Renal cortical epithelial cell (primary cell): Measurements from ENCODE around the gene PIK3AP1. TPM values are rescaled to one million over a fixed set of nuclear protein-coding genes. Genes with fewer than 3 reads are reported as not detected.
"Not testable (repeated sequence)": the region's sequence is repeated elsewhere in the genome, so short reads cannot be mapped to it uniquely, and the experiment has no call there.

Source experiments
- DNase-seq: peaks from one replicate; pipeline ENCODE4 v3.0.0-alpha.2; 2011; ENCODE audit warnings: low read depth
- total RNA-seq: library from RNA; depleted of rRNA; stranded (reverse); fragments of >200 nt; gene quantifications from 2 replicates; pipeline ENCODE4 v1.2.3, GENCODE V29; 2014

Gene PIK3AP1
- total RNA-seq, 1 donor from 2014 or later = 5.4 TPM

DNA sequence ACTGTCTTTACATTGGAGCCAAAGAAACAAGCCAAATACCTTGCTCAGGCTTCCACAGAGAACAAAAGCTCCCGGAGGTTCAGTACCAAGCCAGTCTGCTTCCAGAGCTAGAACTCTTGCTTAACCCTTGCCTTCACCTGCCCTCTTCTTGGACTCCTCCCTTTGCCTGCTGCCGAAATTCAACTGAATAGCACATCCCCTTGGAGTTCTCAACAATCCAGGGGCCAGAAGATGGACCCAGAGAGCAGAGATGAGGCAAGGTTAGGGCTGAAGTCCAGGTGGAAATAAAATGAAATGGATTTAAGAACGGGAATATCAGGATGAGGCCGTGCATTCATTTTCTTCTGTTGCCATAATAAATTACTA is 876 bp upstream of the PIK3AP1 start:
- no peak for DNase-seq

DNA sequence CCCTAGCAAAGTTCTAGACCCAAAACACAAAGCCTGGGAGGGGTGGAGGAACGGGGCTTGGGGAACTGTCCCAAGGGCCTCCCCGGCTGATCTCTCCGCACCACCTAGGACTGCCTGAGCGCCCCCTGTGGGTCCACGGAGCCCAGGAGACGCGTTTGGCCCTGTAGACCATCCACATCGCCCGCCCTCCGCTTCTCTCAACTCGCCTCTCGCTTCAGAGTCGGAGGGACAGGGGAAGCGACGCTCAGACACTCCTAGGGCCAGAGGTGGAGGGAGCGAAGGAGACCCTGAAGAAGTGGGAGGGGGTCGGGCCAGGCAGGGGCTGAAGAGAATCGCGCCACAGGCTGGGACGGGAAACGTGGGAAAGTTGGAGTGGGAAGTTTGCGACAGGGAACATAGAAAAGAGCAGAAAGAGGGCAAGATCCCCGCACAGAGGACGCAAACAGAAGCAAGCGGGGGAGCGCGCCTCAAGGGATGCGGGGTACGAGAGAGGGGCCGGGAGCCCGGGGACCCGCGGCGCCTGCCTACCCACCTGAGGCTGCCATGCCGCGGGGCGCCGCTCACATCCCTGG is 378 bp downstream of the PIK3AP1 start:
- no peak for DNase-seq

DNA sequence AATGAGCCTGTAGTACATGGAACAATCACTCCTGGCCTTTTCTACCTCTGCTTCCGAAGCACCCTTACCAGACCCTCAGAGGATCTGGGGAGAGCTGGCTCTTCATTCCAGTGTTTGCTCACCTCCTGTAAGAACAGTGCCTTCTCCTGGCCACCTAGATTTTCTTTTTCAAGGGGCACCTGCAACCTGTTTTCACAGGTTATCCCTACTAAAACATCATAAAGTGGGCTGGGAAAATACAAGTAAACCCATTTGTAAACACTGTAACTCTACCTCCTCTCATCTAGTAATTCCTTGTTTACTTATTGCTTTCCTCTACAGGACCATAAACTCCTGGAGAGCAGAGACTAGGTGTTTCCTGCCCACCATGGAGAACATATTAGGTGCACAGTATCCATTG is 1.1 kb downstream of the PIK3AP1 start:
- no peak for DNase-seq

DNA sequence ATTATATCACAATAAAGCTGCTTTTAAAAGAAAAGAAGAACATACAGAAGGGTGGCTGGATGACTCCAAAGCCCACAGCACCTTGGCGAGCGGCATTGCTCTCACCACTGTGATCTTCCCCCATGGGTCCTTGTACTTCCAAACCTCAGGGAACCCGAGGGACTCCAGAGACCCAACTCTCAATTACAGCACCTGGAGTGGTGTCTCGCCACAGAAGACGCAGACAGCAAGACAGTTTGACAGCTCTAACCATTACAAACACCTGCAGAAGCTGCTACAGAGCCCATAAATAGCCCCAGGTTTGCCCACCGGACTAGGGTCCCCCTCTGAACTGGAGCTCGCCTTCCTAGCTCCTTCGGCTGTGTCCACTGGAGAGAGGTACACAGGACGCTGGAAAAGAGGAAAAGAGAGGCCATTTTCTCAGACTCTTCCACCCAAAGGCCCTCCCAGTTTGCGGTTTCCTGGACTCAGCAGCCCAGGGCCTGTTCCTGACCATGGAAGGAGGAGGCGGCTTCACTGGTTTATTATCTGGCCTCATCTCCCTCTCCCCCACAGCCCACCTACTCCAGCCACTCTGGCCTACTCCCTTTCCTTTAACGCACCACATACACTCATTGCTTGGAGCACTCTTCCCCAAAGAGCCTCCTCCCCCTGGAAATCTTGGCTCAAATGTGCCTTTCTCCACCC is 1.9 kb downstream of the PIK3AP1 start:
- no peak for DNase-seq

DNA sequence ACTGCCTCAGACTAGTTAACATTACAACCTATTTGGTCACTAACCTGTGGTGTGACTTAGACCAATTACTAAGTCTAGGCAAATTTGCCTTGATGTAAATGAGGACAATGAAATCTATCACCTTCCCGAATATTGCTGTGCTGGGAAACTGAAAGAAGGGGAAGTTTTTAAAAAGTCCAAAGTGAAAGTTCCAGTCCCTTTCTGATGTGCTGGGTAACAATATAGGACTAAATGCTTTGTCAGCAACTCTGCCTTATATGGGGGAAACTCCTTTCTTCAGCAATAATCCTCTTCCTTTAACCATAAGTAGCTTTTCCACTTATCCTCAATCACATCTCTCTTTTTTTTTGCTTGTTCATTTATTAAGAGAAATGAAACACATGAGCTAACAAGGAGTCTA is 3.9 kb downstream of the PIK3AP1 start:
- DNase-seq = no peak

DNA sequence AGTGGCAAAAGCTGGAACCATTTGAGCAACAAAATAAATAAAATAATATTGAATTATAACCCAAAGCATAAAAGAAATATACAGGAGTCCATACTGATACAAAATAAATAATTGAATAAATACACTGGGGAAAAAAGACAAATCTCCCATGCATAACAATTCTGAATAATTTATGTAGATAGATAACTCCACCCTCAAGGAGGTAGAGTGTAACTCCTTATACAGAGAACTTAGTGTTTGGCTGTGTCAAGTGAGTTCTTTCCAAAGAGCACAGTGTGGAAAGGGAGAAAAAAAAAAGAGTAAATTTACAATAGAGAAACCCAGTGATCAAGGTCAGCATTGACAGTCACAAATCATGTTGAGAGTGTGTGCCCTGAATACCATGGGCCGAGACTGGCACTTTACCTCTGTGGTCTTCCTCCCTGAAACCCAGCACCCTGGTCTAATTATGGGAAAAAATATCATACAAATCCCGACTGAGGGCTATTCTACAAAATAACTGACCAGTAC is 5.5 kb downstream of the PIK3AP1 start:
- no peak for DNase-seq

DNA sequence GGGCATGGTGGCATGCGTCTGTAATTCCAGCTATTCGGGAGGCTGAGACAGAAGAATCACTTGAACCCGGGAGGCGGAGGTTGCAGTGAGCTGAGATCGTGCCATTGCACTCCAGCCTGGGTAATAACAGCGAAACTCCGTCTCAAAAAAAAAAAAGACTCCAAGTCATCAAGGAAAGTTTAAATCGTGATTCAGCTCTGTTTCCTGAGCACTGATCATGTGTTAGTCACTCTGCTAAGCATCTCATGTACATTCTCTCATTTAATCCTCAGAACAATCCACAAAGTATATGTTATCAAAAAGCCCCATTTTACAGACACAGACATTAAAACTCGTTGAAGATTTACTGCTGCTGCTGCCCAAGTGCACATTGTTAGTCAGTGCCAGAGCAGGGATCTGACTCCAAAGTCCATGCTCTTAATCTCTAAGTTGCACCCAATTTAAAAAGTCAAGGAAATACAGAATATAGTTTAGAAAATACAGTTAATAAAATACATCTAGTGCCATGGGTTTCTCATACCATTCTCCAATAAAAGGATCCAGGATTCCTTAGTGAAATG is 6.2 kb downstream of the PIK3AP1 start:
- peak; percentile 62 for DNase-seq

DNA sequence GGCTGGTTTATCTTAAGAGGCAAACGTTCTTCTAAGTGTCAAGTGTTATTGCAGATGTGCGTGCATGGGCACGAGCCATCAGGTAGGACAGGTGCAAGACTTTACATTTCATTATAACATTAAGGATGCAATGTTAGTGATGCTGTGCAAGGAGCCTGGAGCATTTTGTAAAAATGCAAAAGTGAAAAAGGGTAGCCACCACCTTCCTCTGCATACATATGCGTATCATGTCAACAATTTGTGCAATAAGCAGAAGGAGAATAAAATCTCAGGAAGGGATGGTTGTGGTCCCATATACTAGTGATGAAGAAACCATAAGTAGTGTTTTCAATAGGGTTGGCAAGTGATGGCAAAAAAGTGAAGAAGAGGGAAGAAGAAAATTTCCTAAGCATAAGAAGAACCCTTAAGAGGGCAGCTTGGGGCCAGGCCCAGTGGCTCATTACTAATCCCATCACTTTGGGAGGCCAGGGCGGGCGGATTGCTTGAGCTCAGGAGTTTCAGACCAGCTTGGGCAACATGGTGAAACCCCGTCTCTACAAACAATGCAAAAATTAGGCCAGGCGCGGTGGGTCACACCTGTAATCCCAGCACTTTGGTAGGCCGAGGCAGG is 7.5 kb downstream of the PIK3AP1 start:
- DNase-seq = no peak

DNA sequence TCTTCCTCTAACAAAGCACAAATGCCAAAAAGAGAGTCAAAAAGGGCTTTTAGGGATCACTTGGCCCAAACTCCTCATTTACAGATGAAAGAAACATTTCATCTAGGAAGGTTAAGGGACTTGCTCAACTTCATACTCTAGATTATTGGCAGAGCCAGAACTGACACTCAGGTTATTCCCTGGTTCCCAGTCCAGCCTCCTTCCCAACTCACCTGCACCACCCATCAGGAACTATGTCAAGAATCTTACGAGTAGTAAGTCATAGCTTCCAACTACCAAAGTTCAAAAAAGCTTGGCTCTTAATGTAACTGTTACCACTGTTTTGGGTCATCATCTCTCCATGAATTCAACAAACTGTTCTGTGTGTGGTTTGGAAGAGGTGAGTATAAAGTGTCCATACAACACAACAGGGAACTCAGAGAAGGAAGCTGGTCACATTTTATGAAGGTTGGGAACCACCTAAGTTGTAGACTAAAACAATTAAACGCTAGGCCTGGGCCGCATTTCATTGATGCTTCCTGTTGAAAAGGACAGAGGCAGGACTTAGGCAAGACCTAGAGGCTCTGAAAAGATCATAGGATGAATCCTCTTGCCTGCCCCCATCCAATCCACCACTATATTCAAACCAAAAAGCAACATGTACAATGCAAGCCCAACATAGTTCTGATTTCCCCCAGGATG is 9.1 kb downstream of the PIK3AP1 start:
- no peak for DNase-seq

DNA sequence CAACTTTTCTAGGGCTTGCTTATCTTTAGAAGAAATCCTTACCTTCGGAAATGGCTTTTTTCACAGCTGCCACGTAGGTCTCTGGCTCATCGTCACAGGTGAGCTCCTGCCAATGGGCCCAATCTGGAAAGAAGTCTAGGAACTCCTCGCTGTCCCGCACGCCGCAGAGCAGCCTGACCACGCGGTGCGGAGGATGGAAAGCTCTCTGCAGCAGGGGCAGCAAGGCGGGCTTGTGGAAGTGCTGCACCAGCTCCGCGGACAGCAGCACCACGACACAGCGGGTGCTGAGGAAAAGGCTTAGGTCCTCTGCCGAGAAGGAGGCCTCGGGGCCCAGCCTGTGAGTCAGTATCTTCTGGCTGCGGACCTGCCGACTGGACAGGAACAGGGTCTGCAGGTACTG is 10.8 kb downstream of the PIK3AP1 start:
- DNase-seq = no peak

DNA sequence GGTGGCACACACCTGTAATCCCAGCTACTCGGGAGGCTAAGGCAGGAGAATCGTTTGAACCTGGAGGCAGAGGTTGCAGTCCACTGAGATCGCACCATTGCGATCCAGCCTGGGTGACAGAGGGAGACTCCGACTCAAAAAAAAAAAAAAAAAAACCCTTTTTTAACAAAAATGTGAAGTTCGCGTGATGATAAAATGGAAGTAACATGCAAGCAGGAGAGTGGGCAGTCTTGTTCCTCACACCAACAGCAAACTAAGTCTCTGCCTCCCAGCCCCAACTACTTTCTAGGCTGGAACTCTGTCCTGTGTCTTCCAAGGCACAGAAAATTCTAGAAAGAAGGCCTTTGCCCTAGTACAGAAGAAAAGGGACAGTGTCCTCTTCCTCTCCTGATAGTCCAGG is 11.3 kb downstream of the PIK3AP1 start:
- DNase-seq = no peak

DNA sequence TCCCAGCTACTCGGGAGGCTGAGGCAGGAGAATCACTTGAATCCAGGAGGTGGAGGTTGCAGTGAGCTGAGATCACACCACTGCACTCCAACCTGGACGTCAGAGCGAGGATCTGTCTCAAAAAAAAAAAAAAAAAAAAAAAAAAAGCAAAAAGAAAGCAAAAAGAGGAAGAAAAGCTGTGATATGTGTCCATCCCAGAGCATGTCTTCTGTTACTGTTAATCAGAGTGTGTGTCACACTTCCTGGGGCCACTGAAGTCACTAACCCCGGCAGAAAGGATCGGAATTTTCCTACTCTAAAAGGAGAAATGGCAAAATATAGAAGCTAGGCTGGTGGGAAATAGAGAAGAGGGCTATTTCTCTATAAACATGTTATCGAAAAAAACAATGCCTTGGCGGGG is 11.9 kb downstream of the PIK3AP1 start:
- no peak for DNase-seq

DNA sequence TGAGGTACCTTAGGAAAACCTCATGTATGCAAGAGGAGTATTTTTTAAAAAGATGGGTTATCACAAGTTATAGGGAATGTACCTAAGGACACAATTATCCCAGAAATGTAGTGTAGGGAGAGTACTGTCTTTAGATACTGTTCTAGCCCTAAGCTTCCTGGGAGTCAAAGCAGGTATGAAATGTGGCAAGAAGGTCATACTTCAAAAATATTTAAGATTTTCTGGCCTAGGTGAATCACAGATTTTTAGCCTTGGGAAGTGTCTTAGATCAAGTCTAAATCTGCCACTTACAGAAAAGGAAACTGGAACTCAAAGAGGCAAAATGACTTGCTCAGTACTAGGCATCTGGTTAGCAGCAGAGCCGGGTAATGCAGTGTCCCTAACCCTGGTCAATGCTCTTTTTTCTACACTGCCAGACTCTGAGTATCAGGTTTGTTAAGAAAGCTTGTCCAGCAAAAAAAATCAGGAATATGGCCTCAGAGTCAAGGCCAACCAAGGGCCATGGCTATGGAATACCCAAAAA is 13.9 kb downstream of the PIK3AP1 start:
- no peak for DNase-seq

DNA sequence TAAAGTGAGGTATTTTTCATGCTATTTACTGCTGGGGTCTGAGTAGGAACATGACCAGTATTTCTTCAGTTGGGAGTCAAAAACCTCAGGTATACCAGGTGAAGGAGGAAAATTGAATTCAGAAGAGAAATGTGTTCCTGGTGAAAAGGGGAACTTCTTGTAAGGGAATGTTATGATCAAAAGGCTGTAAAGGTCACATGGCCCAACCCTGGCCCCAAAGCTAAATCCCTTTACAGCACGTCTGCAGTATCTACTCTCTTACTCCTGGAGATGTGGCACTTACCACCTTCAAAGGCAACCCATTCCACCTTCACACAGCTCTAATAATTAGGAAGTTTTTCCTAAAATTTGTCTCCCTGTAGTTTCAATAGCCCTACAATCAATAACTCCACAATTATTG is 15.2 kb downstream of the PIK3AP1 start:
- DNase-seq = no peak

DNA sequence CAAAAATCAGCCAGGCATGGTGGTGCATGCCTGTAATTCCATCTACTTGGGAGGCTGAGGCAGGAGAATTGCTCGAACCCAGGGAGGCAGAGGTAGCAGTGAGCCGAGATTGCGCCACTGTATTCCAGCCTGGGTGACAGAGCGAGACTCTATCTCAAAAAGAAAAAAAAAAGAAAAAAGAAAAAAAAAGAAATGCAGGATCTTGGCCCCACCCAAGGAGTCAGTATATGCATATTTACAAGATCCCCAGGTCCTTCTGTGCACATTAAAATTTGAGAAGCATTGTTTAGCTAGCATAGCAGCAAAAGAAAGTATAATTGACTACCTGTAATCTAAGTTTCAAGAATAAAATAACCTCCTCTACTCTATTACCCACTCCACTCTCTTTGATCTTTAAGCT is 15.8 kb downstream of the PIK3AP1 start:
- no peak for DNase-seq

DNA sequence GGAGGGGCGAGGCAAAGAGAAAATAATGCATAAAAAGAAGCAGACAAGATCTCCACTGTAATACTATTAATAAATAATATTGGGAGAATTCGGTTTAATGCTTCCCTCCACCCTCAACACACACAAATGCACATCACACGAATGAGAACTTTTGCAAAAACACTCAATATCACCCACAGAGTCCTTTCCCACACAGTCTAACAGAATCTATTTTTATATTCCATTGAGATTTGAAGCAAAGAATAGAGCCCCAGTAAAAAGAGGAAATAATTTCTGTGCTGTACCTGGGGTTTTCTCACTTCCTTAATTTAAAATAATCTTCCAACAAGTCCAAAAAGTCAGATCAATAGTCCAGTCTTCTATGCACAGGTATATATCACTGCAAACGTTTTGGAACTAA is 17.0 kb downstream of the PIK3AP1 start:
- DNase-seq = no peak

DNA sequence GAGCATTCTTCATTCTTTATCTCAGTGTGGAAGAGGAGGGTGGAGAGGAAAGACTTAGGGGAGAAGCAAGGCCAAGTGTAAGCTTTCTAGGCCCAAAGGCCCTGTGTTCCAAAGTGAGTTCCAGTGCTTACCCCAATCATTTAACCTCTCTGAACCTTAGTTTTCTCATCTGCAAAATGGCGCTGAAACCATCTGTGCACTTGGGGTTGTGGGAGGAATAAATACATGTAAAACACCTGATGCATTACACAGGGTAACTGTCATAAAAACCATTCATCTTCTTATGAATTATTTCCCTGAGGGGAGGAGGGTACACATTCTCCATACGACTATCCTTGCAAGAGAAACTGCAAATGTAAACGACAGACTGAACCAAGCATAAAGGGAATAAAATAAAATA is 19.0 kb downstream of the PIK3AP1 start:
- DNase-seq = no peak

DNA sequence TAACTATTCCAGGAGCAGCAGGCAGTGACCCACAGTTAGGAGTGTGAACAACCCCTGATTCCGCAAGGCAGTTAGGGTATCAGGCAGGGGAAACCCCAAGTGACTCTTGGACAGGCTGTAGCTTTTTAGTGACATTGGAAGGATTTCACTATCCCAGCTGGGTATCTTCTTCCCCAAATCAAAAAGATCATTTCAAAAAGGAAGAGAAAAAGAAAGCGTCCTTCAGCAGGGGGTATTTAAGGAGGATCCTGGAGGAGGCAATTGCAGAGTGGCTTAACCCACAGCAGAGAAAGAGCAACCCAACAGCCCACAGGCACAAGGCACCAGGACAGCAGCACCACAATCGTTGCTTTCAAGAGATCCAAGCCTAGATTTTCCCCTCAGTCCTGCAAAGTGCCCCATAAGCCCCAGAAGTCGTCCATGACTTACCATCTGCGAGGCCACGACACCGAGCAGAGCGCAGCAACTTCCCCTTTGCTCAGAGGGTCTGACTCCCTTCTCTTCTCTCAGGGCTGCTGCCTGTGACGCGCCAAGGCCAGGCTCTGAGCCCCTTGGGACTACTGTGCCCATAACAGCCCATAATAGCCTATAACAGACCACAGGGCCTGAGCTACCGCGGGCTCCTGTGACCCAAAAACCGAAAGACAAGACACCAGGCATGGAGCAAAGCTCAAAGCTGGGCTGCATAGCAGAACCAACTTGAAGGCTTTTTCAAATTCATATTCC is 19.8 kb downstream of the PIK3AP1 start:
- no peak for DNase-seq

DNA sequence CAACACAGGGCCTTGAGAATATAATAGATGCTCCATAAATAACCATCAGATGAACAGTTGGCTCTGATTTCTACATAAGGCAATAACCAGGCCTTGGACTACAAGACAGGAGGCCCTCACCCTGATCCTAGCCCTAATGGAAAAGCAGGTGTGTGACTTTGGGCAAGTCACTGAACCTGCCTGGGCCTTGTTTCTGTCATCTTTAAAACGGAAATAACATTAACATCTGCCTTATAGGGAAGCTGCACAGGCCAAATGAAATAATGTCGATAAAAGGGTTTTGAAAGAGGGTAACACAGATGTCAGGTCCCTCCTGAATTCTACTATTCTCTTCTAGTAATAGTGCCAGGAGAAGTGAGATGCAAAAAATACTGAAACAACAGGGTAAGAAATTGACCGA is 20.7 kb downstream of the PIK3AP1 start:
- DNase-seq = no peak

DNA sequence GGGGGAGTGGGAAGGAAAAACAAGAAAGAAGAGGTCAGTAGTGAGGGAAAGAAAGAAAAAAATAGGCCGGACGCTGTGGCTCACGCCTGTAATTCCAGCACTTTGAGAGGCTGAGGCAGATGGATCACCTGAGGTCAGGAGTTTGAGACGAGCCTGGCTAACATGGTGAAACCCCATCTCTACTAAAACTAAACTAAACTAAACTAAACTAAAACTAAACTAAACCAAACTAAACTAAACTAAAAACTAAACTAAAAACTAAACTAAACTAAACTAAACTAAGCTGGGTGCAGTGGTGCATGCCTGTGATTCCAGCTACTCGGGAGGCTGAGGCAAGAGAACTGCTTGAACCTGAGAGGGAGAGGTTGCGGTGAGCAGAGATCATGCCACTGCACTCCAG is 22.0 kb downstream of the PIK3AP1 start:
- DNase-seq = not testable (repeated sequence)

DNA sequence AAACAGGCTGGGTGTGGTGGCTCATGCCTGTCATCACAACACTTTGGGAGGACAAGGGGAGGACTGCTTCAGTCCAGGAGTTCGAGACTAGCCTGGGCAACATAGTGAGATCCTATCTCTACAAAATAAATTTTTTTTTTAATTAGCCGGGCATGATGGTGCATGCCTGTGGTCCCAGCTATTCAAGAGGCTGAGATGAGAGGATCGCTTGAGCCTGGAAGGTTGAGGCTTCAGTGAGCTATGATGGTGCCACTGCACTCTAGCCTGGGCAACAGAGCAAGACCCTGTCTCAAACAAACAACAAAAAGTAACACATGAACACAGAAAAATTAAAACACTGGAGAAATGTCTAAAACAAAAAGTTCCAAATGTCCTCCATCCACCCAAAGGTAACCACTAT is 22.9 kb downstream of the PIK3AP1 start:
- DNase-seq = no peak
